ENCODE results near the gene PROP1. TPM values are rescaled to one million over a fixed set of nuclear protein-coding genes. Genes with fewer than 3 reads are reported as not detected.
"Not testable (repeated sequence)": the region's sequence is repeated elsewhere in the genome, so short reads cannot be mapped to it uniquely, and the experiment has no call there.

The PROP1 gene
- total RNA-seq, 1 donor from 2014 or later = not detected

GRCh38 chr5:177959315-177959714 lies 36.7 kb downstream of the PROP1 start:
- no peak for DNase-seq (ENCODE audit: extremely low spot score in 2 of 2)
- Histone ChIP-seq H3K27me3 (no peaks in the 10 kb centered on the region), H3K4me1 (no peaks in the 10 kb centered on the region), H3K36me3 (no peaks in the 10 kb centered on the region), H3K4me3 (no peak overlapping the region), H3K9me3 (no peaks in the 10 kb centered on the region), H3K27ac (no peak overlapping the region)
- intact Hi-C loops (cut with DNase I) = no loop called here
- no peak for TF ChIP-seq POLR2AphosphoS5 (IDR thresholded peaks at IDR 0.05; ENCODE audit: insufficient read depth in 1 of 2, low read depth in 1 of 2)
- no peak for TF ChIP-seq CTCF (IDR thresholded peaks at IDR 0.05)
- TF ChIP-seq POLR2A (IDR thresholded peaks at IDR 0.05) = no peak

- intact Hi-C loops (cut with DNase I) = no loop called here
- no peak for DNase-seq (ENCODE audit: extremely low spot score in 2 of 2)
- Histone ChIP-seq H3K27me3 (no peaks in the 10 kb centered on the region), H3K36me3 (no peaks in the 10 kb centered on the region), H3K4me1 (no peaks in the 10 kb centered on the region), H3K27ac (no peak overlapping the region), H3K4me3 (no peak overlapping the region), H3K9me3 (no peaks in the 10 kb centered on the region)
- TF ChIP-seq CTCF (IDR thresholded peaks at IDR 0.05) (no peak), POLR2AphosphoS5 (IDR thresholded peaks at IDR 0.05; ENCODE audit: insufficient read depth in 1 of 2, low read depth in 1 of 2) (no peak), POLR2A (IDR thresholded peaks at IDR 0.05) (no peak)
These were observed 37.3 kb downstream of the PROP1 start for GRCh38 chr5:177958696-177959095.

GRCh38 chr5:177957241-177957640 lies 38.8 kb downstream of the PROP1 start:
- Histone ChIP-seq H3K27me3 (no peaks in the 10 kb centered on the region), H3K27ac (no peak overlapping the region), H3K9me3 (no peaks in the 10 kb centered on the region), H3K36me3 (no peaks in the 10 kb centered on the region), H3K4me1 (no peaks in the 10 kb centered on the region), H3K4me3 (no peak overlapping the region)
- no peak for TF ChIP-seq POLR2AphosphoS5 (IDR thresholded peaks at IDR 0.05; ENCODE audit: insufficient read depth in 1 of 2, low read depth in 1 of 2)
- no peak for TF ChIP-seq POLR2A (IDR thresholded peaks at IDR 0.05)
- intact Hi-C loops (cut with DNase I) = no loop called here
- no peak for DNase-seq (ENCODE audit: extremely low spot score in 2 of 2)

- DNase-seq (ENCODE audit: extremely low spot score in 2 of 2); H3K27me3 ChIP-seq; H3K4me3 ChIP-seq; H3K36me3 ChIP-seq; H3K27ac ChIP-seq; H3K4me1 ChIP-seq; intact Hi-C loops (cut with DNase I); H3K9me3 ChIP-seq: not testable (repeated sequence)
These were observed 42.9 kb downstream of the PROP1 start for GRCh38 chr5:177953101-177953500.

GRCh38 chr5:177949656-177950055 lies 46.4 kb downstream of the PROP1 start:
- H3K27ac ChIP-seq; H3K36me3 ChIP-seq; H3K4me3 ChIP-seq; H3K27me3 ChIP-seq; intact Hi-C loops (cut with DNase I); H3K4me1 ChIP-seq; H3K9me3 ChIP-seq; DNase-seq (ENCODE audit: extremely low spot score in 2 of 2): not testable (repeated sequence)

GRCh38 chr5:177949065-177949464 lies 47.0 kb downstream of the PROP1 start:
- H3K4me3 ChIP-seq; intact Hi-C loops (cut with DNase I); H3K4me1 ChIP-seq; H3K27ac ChIP-seq; H3K27me3 ChIP-seq; DNase-seq (ENCODE audit: extremely low spot score in 2 of 2); H3K9me3 ChIP-seq; H3K36me3 ChIP-seq: not testable (repeated sequence)

GRCh38 chr5:177947912-177948311 lies 48.1 kb downstream of the PROP1 start:
- H3K4me1 ChIP-seq; intact Hi-C loops (cut with DNase I); H3K4me3 ChIP-seq; H3K27me3 ChIP-seq; H3K27ac ChIP-seq; H3K36me3 ChIP-seq; DNase-seq (ENCODE audit: extremely low spot score in 2 of 2); H3K9me3 ChIP-seq: not testable (repeated sequence)

- intact Hi-C loops (cut with DNase I); H3K9me3 ChIP-seq; H3K27me3 ChIP-seq; H3K27ac ChIP-seq; H3K4me3 ChIP-seq; H3K4me1 ChIP-seq; H3K36me3 ChIP-seq; DNase-seq (ENCODE audit: extremely low spot score in 2 of 2): not testable (repeated sequence)
These were observed 50.3 kb downstream of the PROP1 start for GRCh38 chr5:177945601-177946283.

GRCh38 chr5:177945145-177945544 lies 50.9 kb downstream of the PROP1 start:
- H3K9me3 ChIP-seq; H3K4me1 ChIP-seq; H3K4me3 ChIP-seq; H3K27me3 ChIP-seq; H3K36me3 ChIP-seq; DNase-seq (ENCODE audit: extremely low spot score in 2 of 2); intact Hi-C loops (cut with DNase I); H3K27ac ChIP-seq: not testable (repeated sequence)

- H3K27ac ChIP-seq; H3K9me3 ChIP-seq; DNase-seq (ENCODE audit: extremely low spot score in 2 of 2); H3K36me3 ChIP-seq; H3K4me1 ChIP-seq; intact Hi-C loops (cut with DNase I); H3K27me3 ChIP-seq: not testable (repeated sequence)
- peak overlapping the region; percentile 36 to 39 for H3K4me3 ChIP-seq
These were observed 52.0 kb downstream of the PROP1 start for GRCh38 chr5:177943805-177944736.

- DNase-seq (ENCODE audit: extremely low spot score in 2 of 2); H3K9me3 ChIP-seq; H3K4me1 ChIP-seq; H3K4me3 ChIP-seq; H3K36me3 ChIP-seq; H3K27me3 ChIP-seq; H3K27ac ChIP-seq; intact Hi-C loops (cut with DNase I): not testable (repeated sequence)
These were observed 53.1 kb downstream of the PROP1 start for GRCh38 chr5:177942896-177943295.

Measured in vagina (tissue), 2 donors.